ENCODE measurements around the gene SMC2. TPM values are rescaled to one million over a fixed set of nuclear protein-coding genes. Genes with fewer than 3 reads are reported as not detected.

SMC2 gene
- total RNA-seq, 1 donor: 6.9 TPM

DNA sequence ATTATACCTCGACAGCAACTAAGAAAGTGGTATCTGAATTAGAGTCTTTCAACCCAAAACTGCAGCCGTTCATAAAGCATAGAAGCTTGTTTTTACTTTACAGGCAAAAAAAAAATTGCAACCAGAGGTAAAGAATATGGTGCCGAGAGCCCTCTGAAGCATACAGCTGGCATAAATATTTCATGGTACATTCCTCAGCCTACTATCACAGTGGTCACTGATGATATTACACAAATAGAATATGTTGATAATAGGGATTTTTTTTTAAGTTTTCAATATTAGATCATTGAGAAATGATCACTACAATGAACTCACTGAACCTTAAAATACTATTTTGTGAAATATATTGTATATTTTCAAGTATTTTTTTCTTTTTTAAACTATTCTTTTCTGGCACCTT lies 6.2 kb upstream of the SMC2 start:
- no peak overlapping the region for H2AFZ ChIP-seq (ENCODE audit: low read length)
- H3K36me3 ChIP-seq (ENCODE audit: insufficient read depth, low read length): no peaks in the 10 kb centered on the region
- no peaks in the 10 kb centered on the region for H3K9me3 ChIP-seq (ENCODE audit: low read depth, low read length)
- H3K27me3 ChIP-seq (ENCODE audit: insufficient read depth, low read length): no peaks in the 10 kb centered on the region
- H3K4me1 ChIP-seq (ENCODE audit: insufficient read depth, low read length): peaks cover 3% of the 10 kb centered on the region
- no peak for TF ChIP-seq CTCF (IDR thresholded peaks at IDR 0.05; ENCODE audit: extremely low read depth, low read depth, low read length)
- H4K20me1 ChIP-seq (ENCODE audit: insufficient read depth, low read length): no peaks in the 10 kb centered on the region
- no peak overlapping the region for H3K4me2 ChIP-seq (ENCODE audit: insufficient read depth, low read length)
- H3K27ac ChIP-seq (ENCODE audit: low read depth, low read length): no peak overlapping the region
- peaks cover 2% of the 10 kb centered on the region for H3K79me2 ChIP-seq (ENCODE audit: insufficient read depth, low read length)
- DNase-seq (ENCODE audit: insufficient read length, low spot score, missing footprints): no peak
- no peak overlapping the region for H3K4me3 ChIP-seq (ENCODE audit: insufficient read depth, low read length)

DNA sequence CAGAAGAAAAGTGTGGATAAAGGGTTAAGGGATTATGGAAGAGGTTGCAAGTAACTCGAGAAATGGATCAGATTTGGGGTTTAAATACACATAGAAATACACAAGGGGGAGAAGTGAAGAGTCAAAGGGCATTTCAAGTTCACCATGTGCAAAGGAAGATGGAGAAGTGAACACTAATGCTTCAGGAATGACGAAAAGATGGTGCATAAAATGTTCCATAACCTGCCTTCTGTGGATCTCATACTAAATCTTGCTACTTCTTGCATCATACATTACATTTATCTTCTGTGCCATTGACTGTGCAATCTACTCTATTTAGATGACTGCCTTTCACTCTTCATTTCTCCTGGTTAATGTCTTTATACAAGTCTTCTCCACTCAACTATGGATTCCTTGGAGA lies 5.7 kb upstream of the SMC2 start:
- no peak overlapping the region for H2AFZ ChIP-seq (ENCODE audit: low read length)
- no peak overlapping the region for H3K27ac ChIP-seq (ENCODE audit: low read depth, low read length)
- H3K9me3 ChIP-seq (ENCODE audit: low read depth, low read length): no peaks in the 10 kb centered on the region
- TF ChIP-seq CTCF (IDR thresholded peaks at IDR 0.05; ENCODE audit: extremely low read depth, low read depth, low read length): no peak
- H3K4me3 ChIP-seq (ENCODE audit: insufficient read depth, low read length): no peak overlapping the region
- H4K20me1 ChIP-seq (ENCODE audit: insufficient read depth, low read length): no peaks in the 10 kb centered on the region
- H3K79me2 ChIP-seq (ENCODE audit: insufficient read depth, low read length): peaks cover 2% of the 10 kb centered on the region
- no peaks in the 10 kb centered on the region for H3K36me3 ChIP-seq (ENCODE audit: insufficient read depth, low read length)
- no peak overlapping the region for H3K4me2 ChIP-seq (ENCODE audit: insufficient read depth, low read length)
- DNase-seq (ENCODE audit: insufficient read length, low spot score, missing footprints): no peak
- H3K27me3 ChIP-seq (ENCODE audit: insufficient read depth, low read length): no peaks in the 10 kb centered on the region
- peaks cover 8% of the 10 kb centered on the region for H3K4me1 ChIP-seq (ENCODE audit: insufficient read depth, low read length)

DNA sequence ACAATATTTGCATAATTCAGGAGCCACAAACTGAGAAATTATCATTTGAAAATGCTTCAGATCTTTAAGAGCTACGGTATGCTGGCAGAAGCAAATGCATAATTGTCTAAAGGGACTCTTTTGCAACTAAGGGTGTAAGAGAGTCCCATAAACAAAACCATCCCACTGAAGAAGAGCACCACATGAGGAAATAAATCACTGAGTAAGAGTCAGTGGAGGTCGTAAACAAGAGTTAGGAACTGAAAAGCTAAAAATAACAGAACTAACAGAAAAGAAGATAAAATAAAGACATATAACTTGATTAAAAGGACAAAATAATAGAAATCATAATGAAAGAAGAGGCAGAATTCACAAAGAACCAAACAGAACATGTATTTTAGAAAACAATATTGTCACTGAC lies 3.5 kb upstream of the SMC2 start:
- H3K4me1 ChIP-seq (ENCODE audit: insufficient read depth, low read length): peaks cover 13% of the 10 kb centered on the region
- no peak for TF ChIP-seq CTCF (IDR thresholded peaks at IDR 0.05; ENCODE audit: extremely low read depth, low read depth, low read length)
- no peaks in the 10 kb centered on the region for H4K20me1 ChIP-seq (ENCODE audit: insufficient read depth, low read length)
- peak overlapping the region; percentile 73 for H3K27ac ChIP-seq (ENCODE audit: low read depth, low read length)
- peak overlapping the region; percentile 81 for H2AFZ ChIP-seq (ENCODE audit: low read length)
- H3K79me2 ChIP-seq (ENCODE audit: insufficient read depth, low read length): peaks cover 12% of the 10 kb centered on the region
- H3K9me3 ChIP-seq (ENCODE audit: low read depth, low read length): no peaks in the 10 kb centered on the region
- no peaks in the 10 kb centered on the region for H3K27me3 ChIP-seq (ENCODE audit: insufficient read depth, low read length)
- H3K4me3 ChIP-seq (ENCODE audit: insufficient read depth, low read length): peak overlapping the region; percentile 59
- H3K4me2 ChIP-seq (ENCODE audit: insufficient read depth, low read length): peak overlapping the region; percentile 75
- DNase-seq (ENCODE audit: insufficient read length, low spot score, missing footprints): peak; percentile 21
- no peaks in the 10 kb centered on the region for H3K36me3 ChIP-seq (ENCODE audit: insufficient read depth, low read length)

- no peaks in the 10 kb centered on the region for H4K20me1 ChIP-seq (ENCODE audit: insufficient read depth, low read length)
- H3K27me3 ChIP-seq (ENCODE audit: insufficient read depth, low read length): no peaks in the 10 kb centered on the region
- no peak for DNase-seq (ENCODE audit: insufficient read length, low spot score, missing footprints)
- H3K79me2 ChIP-seq (ENCODE audit: insufficient read depth, low read length): peaks cover 16% of the 10 kb centered on the region
- no peak for TF ChIP-seq CTCF (IDR thresholded peaks at IDR 0.05; ENCODE audit: extremely low read depth, low read depth, low read length)
- H3K4me1 ChIP-seq (ENCODE audit: insufficient read depth, low read length): peaks cover 13% of the 10 kb centered on the region
- H3K4me3 ChIP-seq (ENCODE audit: insufficient read depth, low read length): peak overlapping the region; percentile 59
- H3K9me3 ChIP-seq (ENCODE audit: low read depth, low read length): no peaks in the 10 kb centered on the region
- peak overlapping the region; percentile 73 for H3K27ac ChIP-seq (ENCODE audit: low read depth, low read length)
- H2AFZ ChIP-seq (ENCODE audit: low read length): peak overlapping the region; percentile 81
- H3K36me3 ChIP-seq (ENCODE audit: insufficient read depth, low read length): no peaks in the 10 kb centered on the region
- H3K4me2 ChIP-seq (ENCODE audit: insufficient read depth, low read length): peak overlapping the region; percentile 75
These were observed 3.0 kb upstream of the SMC2 start for GRCh38 chr9:104091116-104091515.
